GM06990 (cell line): Measurements from ENCODE around the gene NFRKB.

Source experiments
- DNase-seq: peaks from one replicate; pipeline ENCODE4 v3.0.0-alpha.2; 2011; ENCODE audit not compliant: insufficient read length; ENCODE audit errors: extremely low read depth
- H3K27me3 ChIP-seq: replicated peaks from 2 replicates; pipeline ENCODE4 v1.6.0; 2011; ENCODE audit warnings: low read length; ENCODE audit not compliant: control insufficient read depth, insufficient read depth
- H3K36me3 ChIP-seq: 2 replicates; pipeline ENCODE4 v1.5.1; 2011; ENCODE audit warnings: low read length; ENCODE audit not compliant: control insufficient read depth, insufficient read depth
- H3K4me3 ChIP-seq: replicated peaks from 2 replicates; pipeline ENCODE4 v1.5.1; 2011; ENCODE audit warnings: low read depth, mild to moderate bottlenecking, control low read depth, low read length
- CTCF ChIP-seq: IDR thresholded peaks from 2 replicates; pipeline ENCODE4 v1.5.1; 2011; ENCODE audit warnings: low read length, control low read depth, mild to moderate bottlenecking, inconsistent platforms; ENCODE audit not compliant: insufficient read depth, poor library complexity, severe bottlenecking

Gene NFRKB

GRCh38 chr11:129937592-129938238 lies 42.3 kb upstream of the NFRKB start:
- Histone ChIP-seq H3K27me3 (no peaks in the 10 kb centered on the region), H3K36me3 (no peaks in the 10 kb centered on the region; the same call in none of the 2 replicates), H3K4me3 (no peak overlapping the region)
- DNase-seq, result no peak
- no peak for TF ChIP-seq CTCF

GRCh38 chr11:129935723-129936122 lies 40.3 kb upstream of the NFRKB start:
- Histone ChIP-seq H3K4me3 (no peak overlapping the region), H3K27me3 (no peaks in the 10 kb centered on the region), H3K36me3 (peaks cover under 1% of the 10 kb centered on the region)
- DNase-seq, result no peak
- TF ChIP-seq CTCF, result no peak

GRCh38 chr11:129933891-129934290 lies 38.5 kb upstream of the NFRKB start:
- TF ChIP-seq CTCF, result no peak
- Histone ChIP-seq H3K36me3 (peaks cover 1% of the 10 kb centered on the region), H3K4me3 (no peak overlapping the region), H3K27me3 (no peaks in the 10 kb centered on the region)
- DNase-seq, result no peak

GRCh38 chr11:129933262-129933661 lies 37.9 kb upstream of the NFRKB start:
- H3K27me3 ChIP-seq, result no peaks in the 10 kb centered on the region
- TF ChIP-seq CTCF, result no peak
- H3K36me3 ChIP-seq, result peaks cover 1% of the 10 kb centered on the region
- no peak overlapping the region for H3K4me3 ChIP-seq
- DNase-seq, result no peak

GRCh38 chr11:129932381-129933067 lies 37.1 kb upstream of the NFRKB start:
- H3K27me3 ChIP-seq, result no peaks in the 10 kb centered on the region
- no peak for TF ChIP-seq CTCF
- peaks cover 1% of the 10 kb centered on the region for H3K36me3 ChIP-seq
- no peak for DNase-seq
- H3K4me3 ChIP-seq, result no peak overlapping the region
